ENCODE data around the gene SPRED2.

SPRED2 gene

DNA sequence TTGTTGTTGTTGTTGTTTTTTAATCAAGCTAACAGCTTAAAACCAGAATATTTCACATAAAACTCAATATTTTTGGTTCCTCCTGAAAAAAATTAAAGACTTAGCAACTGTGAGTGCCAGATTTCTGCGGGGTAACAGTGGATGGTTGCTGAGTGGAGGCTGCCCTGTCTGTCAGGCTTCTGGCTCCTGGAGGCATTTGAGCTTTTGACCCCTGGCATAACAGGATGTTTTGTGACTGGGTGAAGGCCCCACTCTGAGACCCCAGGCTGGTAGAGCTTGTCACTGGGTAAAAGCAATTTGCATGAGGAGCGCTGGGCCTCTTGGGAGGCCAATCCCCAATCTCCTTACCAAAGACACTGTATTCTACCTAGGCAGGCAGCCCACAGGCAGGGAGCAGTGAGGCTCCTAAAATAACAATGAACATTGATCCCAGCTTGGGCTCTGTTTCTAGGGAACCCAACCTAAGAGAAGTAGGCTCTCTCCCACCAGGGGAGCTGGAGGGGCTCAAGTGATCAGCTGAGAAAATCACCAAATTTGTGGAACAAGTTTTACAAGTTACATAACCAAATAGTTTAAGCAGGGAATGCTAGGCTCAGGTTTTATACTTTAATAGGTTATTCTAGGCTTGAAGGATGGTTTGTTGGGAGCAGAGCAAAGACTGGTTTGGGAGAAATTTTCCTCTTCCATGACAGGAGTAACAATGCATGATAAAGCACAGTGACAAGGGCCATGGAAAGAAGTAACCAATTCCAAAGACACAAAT, 5.9 kb upstream of the SPRED2 start:
- no peak for DNase-seq

- DNase-seq, result no peak
Measured at GRCh38 chr2:65437392-65438135, 5.2 kb upstream of the SPRED2 start.

DNA sequence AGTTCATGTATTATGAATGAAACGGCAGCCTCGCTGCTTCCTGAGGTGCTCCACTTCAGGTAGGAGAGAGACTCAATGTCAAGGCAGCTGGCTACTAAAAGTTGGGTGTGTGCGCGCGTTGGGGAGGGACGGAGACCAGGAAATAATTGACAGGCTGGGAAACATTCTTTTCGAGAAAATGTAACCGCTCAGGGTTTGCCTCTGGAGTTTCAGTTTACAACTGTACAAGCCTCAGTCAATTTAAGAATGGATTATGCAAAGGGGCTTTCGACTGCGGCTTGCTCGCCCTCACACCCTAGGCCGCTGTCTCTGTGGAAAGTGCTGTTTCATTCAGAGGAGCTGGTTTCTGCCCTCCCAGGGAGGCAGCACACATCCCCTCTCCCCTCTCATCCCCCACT, 4.4 kb upstream of the SPRED2 start:
- DNase-seq, result no peak

DNA sequence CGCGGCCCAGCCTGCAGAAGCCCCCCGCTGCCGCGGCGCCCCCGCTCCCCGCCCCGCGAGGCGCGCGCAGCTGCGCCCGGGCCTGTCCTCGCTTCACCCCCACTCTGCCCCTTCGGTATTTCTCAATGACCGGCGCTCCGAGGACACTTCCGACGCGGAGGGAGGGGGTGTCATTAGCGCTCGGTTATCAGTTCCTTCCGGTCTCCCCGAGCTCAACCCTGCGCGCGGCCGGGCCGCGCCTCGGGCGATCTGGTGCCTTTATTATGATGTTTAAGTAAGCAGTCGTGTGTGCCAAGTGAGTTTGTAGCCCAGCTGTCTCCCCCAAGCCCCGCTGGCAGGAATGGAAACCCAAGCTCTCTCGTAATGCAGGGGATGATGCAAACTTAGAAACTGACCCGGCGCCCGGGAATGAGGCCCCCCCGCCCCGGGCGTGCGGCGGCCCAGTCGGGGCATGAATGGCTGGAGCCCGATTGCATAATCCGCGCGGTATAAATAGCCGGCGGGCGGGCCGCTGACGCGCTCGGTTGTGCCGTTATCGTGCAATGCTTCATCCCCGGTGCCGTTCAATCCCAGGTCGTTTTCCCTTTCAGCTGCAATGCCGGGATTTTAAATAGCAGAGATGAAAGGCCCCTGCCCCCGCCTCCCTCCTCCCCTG, 3.9 kb upstream of the SPRED2 start:
- DNase-seq, result peak; percentile 86

GRCh38 chr2:65435625-65436168, 3.3 kb upstream of the SPRED2 start:
- DNase-seq, result peak; percentile 82

DNA sequence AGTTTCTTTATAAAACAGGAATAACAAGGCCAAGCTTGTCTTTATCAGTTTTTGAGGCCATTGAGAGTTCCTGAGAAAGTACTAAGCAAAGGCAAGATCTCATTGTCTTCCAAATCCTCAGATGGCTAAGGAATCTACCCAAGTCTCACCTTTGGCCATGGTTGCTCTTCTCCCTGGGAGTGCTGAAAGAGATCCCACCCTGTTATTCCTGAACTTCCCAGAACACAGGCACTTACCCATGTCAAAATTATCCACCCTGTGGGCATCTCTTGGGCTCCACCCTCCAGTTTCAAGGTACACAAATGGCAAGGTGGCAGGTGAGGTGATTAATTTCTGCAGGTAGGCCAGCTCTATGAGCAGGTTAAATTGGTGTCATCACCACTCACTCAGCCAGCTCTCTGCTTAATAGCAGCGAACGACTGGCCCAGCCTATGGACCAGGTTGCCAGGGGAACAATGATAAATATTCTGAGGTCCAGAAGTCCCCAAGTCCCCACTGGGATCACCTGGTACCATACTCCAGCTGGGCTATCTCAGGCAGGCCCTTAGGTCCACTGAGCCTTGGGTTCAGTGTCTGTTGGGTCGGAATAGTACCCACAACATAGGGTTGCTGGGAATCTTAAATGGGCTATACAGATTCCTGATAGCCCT, 2.3 kb upstream of the SPRED2 start:
- DNase-seq, result no peak

DNA sequence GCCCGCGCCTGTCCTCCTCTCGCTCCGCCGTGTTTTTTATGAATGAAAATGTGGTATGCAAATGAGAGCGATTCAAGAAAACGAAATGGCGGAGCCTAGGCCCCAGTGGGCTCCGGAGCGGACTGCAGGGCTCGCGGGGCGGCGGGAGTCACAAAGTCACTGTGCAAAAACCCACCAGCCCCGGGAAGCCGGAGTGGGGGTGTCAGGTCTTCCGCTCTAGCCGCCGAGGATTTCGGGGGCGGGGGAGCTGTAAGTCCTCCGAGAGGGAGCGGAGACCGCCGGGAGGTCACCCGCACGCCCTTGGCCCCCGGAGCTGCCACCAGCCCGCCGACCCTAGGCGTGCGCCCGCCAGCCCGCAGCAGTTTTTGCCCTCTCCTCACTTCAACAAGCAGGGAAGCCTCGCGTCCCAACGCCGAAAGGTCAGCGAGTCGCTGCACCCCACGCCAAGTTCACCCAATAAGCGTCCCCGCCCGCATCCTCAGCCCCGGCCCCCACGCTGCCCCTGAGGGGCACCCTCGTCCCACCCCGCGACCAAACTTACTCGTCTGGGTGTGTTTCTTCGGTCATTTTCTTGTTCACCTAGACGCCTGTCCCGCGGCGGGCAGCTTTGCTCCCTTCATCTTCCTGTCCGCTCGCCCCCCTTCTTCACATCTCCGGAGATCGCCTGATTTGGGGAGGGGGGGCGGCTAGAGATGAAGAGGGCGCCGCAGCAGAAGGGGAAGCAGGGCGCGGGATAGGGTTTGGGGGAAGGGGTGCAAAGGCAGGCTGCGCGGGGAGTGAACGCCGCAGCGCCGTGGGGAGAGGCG, 775 bp downstream of the SPRED2 start:
- peak; percentile 75 for DNase-seq

GRCh38 chr2:65430603-65431420, 1.6 kb downstream of the SPRED2 start:
- peak; percentile 89 for DNase-seq

DNA sequence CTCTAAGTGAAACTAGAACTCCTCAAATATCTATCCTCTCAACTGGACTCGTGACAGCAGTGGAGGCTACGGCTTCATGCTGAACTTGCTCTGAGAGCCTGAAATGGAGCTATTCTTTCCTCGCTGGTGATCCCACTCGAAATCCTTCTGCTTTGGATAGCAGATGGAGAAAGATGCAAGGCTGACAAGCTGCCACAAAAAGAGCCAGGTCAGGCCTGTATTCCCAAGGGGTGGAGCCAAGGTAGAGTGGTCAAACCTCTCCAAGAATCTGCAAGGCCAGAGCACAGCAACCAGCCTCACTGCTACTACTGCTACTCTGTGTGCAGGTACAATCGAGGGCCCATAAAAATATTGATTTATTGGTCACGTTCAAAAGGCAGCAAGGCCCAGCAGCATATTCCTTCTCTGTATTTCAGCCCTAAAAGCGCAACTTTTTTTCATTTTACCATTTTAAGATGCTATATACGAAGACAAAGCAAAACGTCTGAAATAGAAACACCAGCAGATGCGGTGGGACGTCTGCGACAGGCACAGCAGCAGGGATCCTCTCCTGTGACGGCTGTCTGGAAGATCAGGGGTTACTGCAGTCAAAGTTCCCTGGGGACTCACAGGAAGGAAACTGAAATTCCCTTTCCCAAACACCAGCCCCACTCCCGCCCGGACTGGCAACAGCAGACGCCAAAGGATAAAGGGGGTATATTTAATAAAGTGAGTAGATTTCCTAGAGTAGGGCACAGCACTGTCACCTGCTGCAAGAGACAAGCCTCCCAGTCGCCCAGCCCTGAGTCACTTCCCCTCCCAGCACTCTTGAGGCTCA, 2.4 kb downstream of the SPRED2 start:
- DNase-seq, result no peak

- no peak for DNase-seq
Measured at GRCh38 chr2:65427532-65427931, 4.9 kb downstream of the SPRED2 start.

GRCh38 chr2:65425276-65425675, 7.1 kb downstream of the SPRED2 start:
- DNase-seq, result no peak

GRCh38 chr2:65424391-65424790, 8.0 kb downstream of the SPRED2 start:
- DNase-seq, result no peak

- no peak for DNase-seq
Measured at GRCh38 chr2:65421432-65421748, 11.0 kb downstream of the SPRED2 start.

GRCh38 chr2:65420712-65421431, 11.5 kb downstream of the SPRED2 start:
- DNase-seq, result peak; percentile 65

DNA sequence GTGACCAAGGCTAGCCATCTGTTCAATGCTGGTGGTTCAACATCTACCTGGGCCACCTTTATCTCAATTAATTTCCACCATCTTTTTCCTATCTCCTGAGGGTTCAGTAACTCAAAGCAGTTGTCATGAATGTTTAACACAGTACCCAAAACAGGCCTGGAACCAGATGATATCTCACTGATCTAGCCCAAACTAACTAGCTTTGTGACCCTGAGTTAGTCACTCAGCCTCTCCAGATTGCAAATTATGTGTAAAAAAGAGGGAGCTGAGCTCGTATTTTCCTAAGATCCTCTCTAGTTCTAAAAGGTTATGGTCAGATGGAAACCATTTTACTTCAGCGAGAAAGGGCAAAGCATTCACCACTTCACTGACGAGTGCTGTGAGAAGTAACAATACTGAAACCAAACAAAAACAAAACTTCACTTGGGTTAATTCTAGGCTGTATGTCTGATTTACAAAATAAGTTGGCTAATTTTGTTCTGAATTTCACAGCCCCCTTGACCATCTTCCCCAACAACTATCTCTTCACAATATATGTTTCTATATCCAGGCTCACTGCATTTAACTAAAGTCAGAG, 14.8 kb downstream of the SPRED2 start:
- no peak for DNase-seq

GRCh38 chr2:65416945-65417344, 15.5 kb downstream of the SPRED2 start:
- DNase-seq, result peak; percentile 34

- no peak for DNase-seq
Measured at GRCh38 chr2:65416321-65416720, 16.1 kb downstream of the SPRED2 start.

GRCh38 chr2:65415091-65415490, 17.3 kb downstream of the SPRED2 start:
- no peak for DNase-seq

GRCh38 chr2:65413610-65414009, 18.8 kb downstream of the SPRED2 start:
- DNase-seq, result no peak

Measured in hematopoietic multipotent progenitor cell treated with erythropoietin and hydrocortisone succinate and interleukin-3 and kit ligand, for 6 days (in vitro differentiated cells).